ENCODE data around the gene RAET1E.

The RAET1E gene

GRCh38 chr6:149936743-149937142 is 38.8 kb upstream of the RAET1E start:
- Histone ChIP-seq H4K20me1 (ENCODE audit: insufficient read depth, low read length) (no peaks in the 10 kb centered on the region), H3K4me3 (ENCODE audit: low read length) (no peak overlapping the region), H3K4me2 (ENCODE audit: low read depth, low read length) (no peak overlapping the region), H3K9ac (ENCODE audit: low read length) (no peak overlapping the region), H3K4me1 (ENCODE audit: low read length) (0 out of 2 replicates have a peak, but pooled peaks cover 8% of the 10 kb centered on the region), H3K9me2 (replicated peaks; ENCODE audit: insufficient read depth, low read length) (no peaks in the 10 kb centered on the region), H3K27ac (ENCODE audit: low read length) (no peak overlapping the region), H3K79me2 (ENCODE audit: low read length) (no peaks in the 10 kb centered on the region), H3K27me3 (replicated peaks; ENCODE audit: insufficient read depth, low read length) (peaks cover 75% of the 10 kb centered on the region), H3K9me3 (replicated peaks; ENCODE audit: insufficient read depth, low read length) (no peaks in the 10 kb centered on the region), H2AFZ (ENCODE audit: low read length) (no peak overlapping the region), H3F3A (ENCODE audit: insufficient read depth, low read length) (no peaks in the 10 kb centered on the region), H3K36me3 (replicated peaks; ENCODE audit: insufficient read depth, low read length) (no peaks in the 10 kb centered on the region)
- TF ChIP-seq EZH2 (optimal IDR thresholded peaks at IDR 0.05; ENCODE audit: low read depth, low read length) (no peak), EZH2phosphoT487 (IDR thresholded peaks at IDR 0.05; ENCODE audit: low read length) (no peak), CTCF (IDR thresholded peaks at IDR 0.05; ENCODE audit: low read length) (no peak)
- no peak for DNase-seq

- H3K27ac ChIP-seq (ENCODE audit: low read length): no peak overlapping the region
- H3K9me2 ChIP-seq (replicated peaks; ENCODE audit: insufficient read depth, low read length): no peaks in the 10 kb centered on the region
- no peaks in the 10 kb centered on the region for H4K20me1 ChIP-seq (ENCODE audit: insufficient read depth, low read length)
- H3K4me1 ChIP-seq (ENCODE audit: low read length): 0 out of 2 replicates have a peak, but pooled peaks cover 8% of the 10 kb centered on the region
- no peaks in the 10 kb centered on the region for H3K79me2 ChIP-seq (ENCODE audit: low read length)
- no peak overlapping the region for H3K4me2 ChIP-seq (ENCODE audit: low read depth, low read length)
- H3K36me3 ChIP-seq (replicated peaks; ENCODE audit: insufficient read depth, low read length): no peaks in the 10 kb centered on the region
- DNase-seq: no peak
- TF ChIP-seq CTCF (IDR thresholded peaks at IDR 0.05; ENCODE audit: low read length) (no peak), EZH2 (optimal IDR thresholded peaks at IDR 0.05; ENCODE audit: low read depth, low read length) (no peak), EZH2phosphoT487 (IDR thresholded peaks at IDR 0.05; ENCODE audit: low read length) (no peak)
- no peaks in the 10 kb centered on the region for H3F3A ChIP-seq (ENCODE audit: insufficient read depth, low read length)
- no peak overlapping the region for H3K9ac ChIP-seq (ENCODE audit: low read length)
- H3K9me3 ChIP-seq (replicated peaks; ENCODE audit: insufficient read depth, low read length): no peaks in the 10 kb centered on the region
- H3K27me3 ChIP-seq (replicated peaks; ENCODE audit: insufficient read depth, low read length): peaks cover 76% of the 10 kb centered on the region
- no peak overlapping the region for H3K4me3 ChIP-seq (ENCODE audit: low read length)
- no peak overlapping the region for H2AFZ ChIP-seq (ENCODE audit: low read length)
Observed at GRCh38 chr6:149935668-149936067, 37.8 kb upstream of the RAET1E start.

GRCh38 chr6:149935246-149935645 is 37.3 kb upstream of the RAET1E start:
- no peak overlapping the region for H3K4me2 ChIP-seq (ENCODE audit: low read depth, low read length)
- H3K4me1 ChIP-seq (ENCODE audit: low read length): 0 out of 2 replicates have a peak, but pooled peaks cover 8% of the 10 kb centered on the region
- no peaks in the 10 kb centered on the region for H3K9me3 ChIP-seq (replicated peaks; ENCODE audit: insufficient read depth, low read length)
- no peaks in the 10 kb centered on the region for H3K9me2 ChIP-seq (replicated peaks; ENCODE audit: insufficient read depth, low read length)
- DNase-seq: no peak
- no peak overlapping the region for H3K27ac ChIP-seq (ENCODE audit: low read length)
- H3K36me3 ChIP-seq (replicated peaks; ENCODE audit: insufficient read depth, low read length): no peaks in the 10 kb centered on the region
- H3K9ac ChIP-seq (ENCODE audit: low read length): no peak overlapping the region
- H3K79me2 ChIP-seq (ENCODE audit: low read length): no peaks in the 10 kb centered on the region
- no peaks in the 10 kb centered on the region for H3F3A ChIP-seq (ENCODE audit: insufficient read depth, low read length)
- no peak overlapping the region for H3K4me3 ChIP-seq (ENCODE audit: low read length)
- H4K20me1 ChIP-seq (ENCODE audit: insufficient read depth, low read length): no peaks in the 10 kb centered on the region
- no peak overlapping the region for H2AFZ ChIP-seq (ENCODE audit: low read length)
- H3K27me3 ChIP-seq (replicated peaks; ENCODE audit: insufficient read depth, low read length): peaks cover 76% of the 10 kb centered on the region
- TF ChIP-seq CTCF (IDR thresholded peaks at IDR 0.05; ENCODE audit: low read length): no peak
- TF ChIP-seq EZH2 (optimal IDR thresholded peaks at IDR 0.05; ENCODE audit: low read depth, low read length): no peak
- no peak for TF ChIP-seq EZH2phosphoT487 (IDR thresholded peaks at IDR 0.05; ENCODE audit: low read length)
